ENCODE measurements around the gene ZNF362.
A peak's percentile ranks its signal among the peaks of the same experiment; 100 is the strongest.

Gene ZNF362

DNA sequence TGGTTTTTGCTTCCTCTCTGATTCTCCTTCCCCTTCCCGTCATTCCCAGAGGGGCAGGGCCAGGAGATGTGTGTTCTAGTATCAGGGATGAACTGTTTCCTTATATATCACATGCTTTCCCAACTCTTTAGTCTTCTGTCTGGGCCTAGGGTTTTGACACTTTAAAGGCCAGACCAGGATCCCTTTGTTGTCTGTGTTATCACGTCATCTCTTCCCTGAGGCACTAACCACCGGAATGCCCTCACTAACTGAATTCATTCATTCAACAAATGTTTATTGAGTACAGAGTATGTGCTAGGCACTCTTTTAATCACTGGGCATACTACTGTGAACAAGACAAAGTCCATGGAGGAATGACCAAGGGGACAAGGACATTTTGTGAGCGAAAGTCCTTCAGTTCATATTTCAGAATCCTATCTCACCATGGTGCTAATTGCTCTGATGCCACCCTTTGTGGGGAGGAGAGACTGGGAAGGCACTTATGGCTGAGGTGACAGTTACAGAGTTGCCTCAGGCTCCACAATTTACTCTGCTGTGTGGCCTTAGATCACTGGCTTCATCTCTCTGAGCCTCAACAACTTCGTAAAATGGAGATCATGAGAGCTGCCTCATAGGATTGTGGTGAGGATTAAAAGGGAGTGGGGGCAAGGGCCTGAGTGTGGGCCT, 12.0 kb upstream of the ZNF362 start:
- DNase-seq (ENCODE audit: low read depth in 2 of 2) = no peak

DNA sequence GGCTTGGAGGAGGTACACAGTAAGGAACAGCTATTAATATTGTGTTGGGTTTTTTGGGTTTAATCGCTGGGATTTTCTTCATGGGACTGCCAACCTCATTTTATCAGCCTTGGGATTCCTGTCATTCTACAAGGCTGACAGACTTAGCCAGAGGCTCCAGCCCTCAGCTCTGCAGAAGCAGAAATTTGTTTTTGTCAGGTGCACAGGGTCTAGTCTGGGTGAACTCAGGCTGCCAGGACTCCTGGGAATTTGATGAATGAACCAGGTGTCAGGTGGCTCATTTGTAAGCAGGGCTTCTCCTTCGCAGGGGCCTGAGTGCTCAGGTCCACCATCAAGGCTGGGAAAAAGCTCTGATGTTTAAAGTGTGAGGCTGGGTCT, 11.5 kb upstream of the ZNF362 start:
- DNase-seq (ENCODE audit: low read depth in 2 of 2) = no peak

DNA sequence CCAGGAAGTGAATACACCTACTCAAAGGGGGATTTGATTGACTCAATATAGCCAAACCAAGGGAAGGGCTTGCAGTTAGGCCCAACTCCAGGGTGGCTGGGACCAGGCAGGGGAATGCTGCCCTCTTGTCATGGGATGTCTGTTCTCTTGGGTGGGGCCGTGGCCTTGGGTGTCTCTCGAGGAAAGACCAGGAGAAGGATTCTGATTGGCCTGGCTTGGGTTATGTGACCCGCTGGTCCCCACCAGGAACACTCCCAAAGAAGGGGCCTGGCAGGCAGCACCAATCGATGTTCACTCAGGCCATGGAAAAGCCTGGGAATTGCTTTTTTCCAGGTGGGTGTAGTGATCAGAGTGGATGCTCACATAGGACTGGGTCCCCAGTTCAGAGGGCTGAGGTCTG, 10.1 kb upstream of the ZNF362 start:
- no peak for DNase-seq (ENCODE audit: low read depth in 2 of 2)

DNA sequence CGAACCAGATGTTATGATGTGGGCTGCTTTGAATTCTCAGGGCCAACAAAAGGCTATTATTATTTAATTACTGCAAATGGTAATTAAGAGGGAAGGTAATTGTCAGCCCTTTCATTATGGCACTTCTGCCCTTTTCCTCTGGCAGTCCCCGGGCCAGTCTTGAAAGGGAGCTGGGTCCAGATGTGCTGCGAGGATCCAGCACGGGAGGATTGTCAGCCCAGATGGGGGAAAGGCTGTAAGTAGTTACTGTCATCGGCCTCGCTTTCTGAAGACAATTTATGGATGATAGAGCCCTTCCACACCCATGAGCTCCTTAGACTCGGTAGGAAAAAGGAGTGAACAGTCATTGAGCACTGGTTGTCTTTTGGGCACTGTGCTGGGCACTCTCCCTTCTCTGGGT, 8.7 kb upstream of the ZNF362 start:
- no peak for DNase-seq (ENCODE audit: low read depth in 2 of 2)

DNA sequence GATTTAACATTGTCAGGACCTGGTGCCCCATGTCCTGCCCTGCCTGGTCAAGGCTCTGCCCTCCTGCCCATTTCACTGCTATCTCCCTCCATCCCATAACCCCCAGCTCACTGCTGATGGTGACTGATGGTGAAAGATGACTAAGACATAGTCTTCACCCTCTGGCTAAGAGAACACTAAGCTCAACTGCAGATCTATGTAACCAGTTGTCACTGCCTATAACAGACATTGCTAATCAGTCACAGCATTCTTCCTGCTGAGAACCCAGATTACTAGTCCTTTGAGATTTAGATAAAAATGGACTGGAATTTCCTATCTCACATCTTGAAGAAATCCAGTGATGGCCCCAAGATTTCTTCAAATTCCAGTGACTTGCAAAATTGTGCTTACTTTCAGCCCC, 8.0 kb upstream of the ZNF362 start:
- no peak for DNase-seq (ENCODE audit: low read depth in 2 of 2)

DNA sequence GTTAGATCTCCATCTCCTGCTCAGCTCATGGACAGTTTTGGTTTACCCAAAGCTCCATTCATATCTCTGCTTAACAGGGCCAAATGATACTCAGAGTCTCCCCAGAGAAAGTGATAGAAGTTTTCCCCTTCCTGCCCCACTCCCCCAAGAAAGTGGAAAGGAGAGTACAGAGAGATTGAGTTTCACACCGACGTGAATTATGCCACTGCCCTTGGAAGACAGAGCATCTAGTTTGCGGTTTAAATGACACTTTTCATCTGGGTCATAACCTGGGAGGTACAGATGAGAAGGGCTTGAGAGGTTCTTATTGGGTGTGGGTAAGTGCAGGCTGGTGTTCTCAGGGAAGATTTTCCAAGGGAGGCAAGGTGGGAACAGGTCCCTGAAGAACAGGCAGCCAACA, 6.9 kb upstream of the ZNF362 start:
- DNase-seq (ENCODE audit: low read depth in 2 of 2) = no peak

DNA sequence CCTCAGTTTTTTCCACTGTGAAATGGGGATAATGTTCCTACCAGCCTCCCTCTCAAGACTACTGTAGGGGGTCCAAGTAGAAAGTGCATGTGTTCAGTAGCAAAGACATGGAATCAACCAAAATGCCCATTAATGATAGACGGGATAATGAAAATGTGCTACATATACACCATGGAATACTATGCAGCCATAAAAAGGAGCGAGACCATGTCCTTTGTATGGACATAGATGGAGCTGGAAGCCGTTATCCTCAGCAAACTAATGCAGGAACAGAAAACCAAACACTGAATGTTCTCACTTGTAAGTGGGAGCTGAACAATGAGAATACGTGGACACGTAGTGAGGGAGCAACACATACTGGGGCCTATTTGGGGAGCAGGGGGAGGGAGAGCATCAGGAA, 6.1 kb upstream of the ZNF362 start:
- DNase-seq (ENCODE audit: low read depth in 2 of 2) = no peak

DNA sequence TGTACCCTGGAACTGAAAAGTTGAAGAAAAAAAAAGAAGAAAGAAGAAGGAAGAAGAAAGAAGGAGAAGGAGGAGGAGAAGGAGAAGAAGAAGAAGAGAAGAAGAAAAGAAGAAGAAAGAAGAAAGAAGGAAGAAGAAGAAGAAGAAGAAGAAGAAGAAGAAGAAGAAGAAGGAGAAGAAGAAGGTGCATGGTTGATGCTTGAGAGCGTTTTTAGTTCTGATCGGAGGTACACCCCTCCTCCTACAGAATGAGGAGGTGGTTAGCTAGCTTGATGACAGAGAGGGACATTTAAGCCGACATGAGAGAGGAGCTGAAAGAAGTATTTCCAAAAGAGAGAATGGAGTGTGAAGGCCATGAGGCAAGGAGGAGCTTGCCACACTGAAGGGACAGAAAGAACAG, 5.6 kb upstream of the ZNF362 start:
- no peak for DNase-seq (ENCODE audit: low read depth in 2 of 2)

DNA sequence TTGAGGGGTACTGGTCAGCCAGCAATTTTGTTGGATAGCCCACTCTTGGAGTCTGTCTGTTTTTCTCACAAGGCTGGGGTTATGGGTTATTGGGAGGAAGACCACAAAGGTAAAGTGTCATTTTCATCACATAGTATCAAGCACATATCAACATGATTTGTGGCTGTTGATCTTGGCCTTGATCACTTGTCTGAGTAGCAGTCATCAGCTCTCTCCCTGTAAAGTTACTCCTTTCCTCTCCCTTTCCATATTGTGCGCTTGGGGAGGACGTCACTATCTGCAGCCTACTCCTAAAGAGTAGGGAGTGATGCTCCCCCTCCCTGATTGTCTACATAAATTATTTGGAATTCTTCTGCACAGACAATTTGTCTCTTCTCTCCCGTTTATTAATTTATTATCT, 1.8 kb upstream of the ZNF362 start:
- DNase-seq (ENCODE audit: low read depth in 2 of 2) = no peak

DNA sequence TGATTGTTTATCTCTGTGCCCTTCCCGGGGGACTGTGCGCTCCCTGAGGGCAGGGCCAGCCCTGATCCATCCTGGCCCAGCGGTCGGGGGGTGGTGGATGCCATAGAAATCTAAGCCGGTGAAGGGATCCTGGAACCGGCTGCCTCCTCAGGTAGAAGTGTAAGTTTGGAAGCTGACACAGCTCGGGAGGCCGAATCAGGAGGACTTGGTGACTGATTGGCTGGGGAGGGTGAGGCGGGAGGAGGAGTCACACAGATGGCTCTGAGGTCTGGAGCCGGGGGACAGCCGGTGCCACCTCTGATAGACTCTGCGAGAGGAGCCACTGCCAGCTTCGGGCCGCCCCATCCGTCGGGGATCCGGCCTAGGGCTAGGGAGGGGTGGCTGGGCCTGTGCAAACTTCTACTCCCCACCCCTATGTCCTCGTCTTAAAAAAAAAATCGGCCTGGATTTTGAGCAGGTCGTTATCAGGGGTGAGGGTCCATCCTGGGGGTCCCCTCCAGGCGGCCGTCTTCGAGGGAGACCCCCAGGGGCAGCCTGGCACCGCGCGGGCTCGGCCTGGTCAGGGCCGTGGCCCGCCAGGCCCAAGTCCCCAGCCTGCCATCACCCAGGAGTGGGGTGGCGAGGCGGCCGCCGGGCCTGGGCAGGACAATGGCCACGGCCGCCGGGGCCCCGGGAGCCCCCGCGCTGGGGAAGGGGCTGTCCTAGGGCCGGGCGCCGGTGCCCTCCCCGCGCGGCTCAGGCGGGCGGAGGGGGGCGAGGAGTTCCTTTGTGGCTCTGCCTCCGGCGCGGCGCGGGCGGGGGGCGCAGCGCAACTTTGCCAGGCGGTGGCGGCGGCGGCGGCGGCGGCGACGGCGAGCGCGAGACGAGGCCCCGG, 708 bp upstream of the ZNF362 start:
- peak; percentile 16 to 57 for DNase-seq (ENCODE audit: low read depth in 2 of 2)

DNA sequence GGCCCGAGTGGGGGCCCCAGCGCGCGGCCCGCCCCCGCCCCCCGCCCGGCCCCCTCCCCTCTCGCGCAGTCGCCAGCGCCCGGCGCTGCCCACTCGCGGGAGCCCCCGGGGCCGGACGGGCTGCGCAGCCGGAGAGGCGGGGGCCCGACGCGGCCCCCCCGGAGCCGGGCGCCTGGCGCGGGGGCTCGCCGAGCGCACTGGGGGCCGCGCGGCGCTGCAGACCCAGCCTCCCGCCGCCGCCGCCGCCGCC, 146 bp upstream of the ZNF362 start:
- DNase-seq (ENCODE audit: low read depth in 2 of 2) = no peak

DNA sequence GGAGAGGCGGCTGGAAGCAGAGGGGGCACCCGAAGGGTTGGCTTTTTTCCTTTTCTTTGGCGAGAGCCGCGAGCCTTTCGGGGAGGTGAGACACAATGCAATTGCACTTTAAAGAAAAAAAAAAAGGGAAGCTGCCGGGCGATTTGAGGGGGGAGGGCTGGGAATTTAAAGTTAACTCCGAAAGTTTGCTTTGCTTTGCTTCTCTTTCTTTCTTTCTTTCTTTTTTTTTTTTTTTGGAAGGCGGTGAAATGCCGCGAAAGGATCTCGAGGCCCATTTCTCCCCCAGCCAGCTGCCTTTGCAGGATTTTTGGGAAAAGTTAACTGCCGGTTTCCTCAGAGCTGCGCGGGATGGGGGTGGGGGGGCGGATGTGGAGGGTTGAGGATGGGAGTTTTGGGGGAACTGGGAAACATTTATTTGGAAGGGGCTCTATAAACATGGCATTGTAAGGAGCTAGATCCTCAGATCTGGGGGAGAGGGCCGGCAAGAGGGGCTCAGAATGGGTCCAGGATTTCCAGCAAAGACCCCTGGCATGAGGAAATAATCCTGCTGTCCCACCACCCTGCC, 997 bp downstream of the ZNF362 start:
- no peak for DNase-seq (ENCODE audit: low read depth in 2 of 2)

DNA sequence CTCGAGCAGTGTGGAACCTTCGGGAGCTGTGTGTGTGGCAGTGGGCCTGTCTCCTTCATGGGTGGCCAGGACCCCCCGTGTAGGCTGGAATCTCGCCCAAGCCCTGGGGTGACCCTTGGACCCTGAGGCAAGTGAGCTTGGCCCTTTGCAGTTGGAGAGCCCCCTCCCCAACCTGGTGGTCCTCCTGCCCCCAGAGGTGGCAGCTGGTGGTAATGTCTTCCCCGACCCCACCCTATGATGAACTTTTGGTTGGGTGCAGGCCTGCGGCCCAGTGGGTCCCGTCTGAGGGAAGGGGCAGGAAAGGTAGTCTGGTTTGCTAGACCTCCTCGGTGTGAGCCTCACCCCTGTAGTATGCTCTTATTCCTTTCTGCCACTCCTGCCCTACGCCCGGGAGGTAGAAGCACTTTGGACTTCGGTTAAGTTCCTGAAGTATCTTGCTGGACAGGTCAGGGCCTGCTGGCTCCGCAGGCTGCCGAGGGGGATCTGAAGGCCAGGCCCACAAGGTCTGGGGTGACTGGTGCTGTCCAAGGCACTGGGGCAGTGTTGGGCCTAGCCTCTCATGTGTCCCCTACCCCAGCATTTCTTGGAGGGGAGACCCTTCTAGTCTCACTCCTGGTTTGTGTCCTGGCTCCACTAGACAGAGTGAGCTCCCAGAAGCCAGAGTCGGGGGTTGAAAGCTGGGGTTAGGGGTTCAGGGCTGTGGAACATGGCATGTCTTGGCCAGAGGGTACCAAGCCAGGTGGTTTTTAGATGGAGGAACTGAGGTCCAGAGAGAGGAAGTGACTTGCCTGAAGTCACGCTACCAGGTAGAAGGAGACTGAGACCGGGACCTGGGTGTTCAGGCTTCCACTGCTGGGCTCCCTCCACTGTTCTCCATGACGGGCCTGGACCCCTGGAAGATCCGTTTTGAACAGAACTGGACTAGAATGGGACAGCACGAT, 1.8 kb downstream of the ZNF362 start:
- DNase-seq (ENCODE audit: low read depth in 2 of 2) = no peak

DNA sequence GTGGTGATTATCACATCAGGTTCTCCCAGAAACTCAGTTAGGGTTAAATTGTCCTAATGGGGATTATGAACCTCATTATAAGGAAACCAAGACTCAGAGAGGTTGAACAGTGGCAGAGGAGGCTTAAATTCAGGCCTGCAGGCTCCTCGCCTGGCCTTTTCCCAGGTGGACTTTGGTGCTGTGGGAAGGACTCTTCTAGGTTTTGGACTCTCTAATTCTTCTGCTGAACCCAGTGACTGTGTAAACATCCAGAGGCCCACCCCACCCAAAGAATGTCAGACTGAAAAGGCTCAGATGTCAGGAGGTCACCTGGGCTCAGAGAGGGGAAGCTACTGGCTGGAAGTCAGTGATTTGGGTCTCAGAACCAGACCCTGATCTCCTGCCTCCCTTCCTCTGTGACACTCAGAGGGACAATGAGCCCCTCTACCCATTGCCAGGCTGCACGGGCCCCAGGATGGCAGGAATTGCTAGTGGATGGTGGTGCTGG, 2.5 kb downstream of the ZNF362 start:
- DNase-seq (ENCODE audit: low read depth in 2 of 2) = no peak

DNA sequence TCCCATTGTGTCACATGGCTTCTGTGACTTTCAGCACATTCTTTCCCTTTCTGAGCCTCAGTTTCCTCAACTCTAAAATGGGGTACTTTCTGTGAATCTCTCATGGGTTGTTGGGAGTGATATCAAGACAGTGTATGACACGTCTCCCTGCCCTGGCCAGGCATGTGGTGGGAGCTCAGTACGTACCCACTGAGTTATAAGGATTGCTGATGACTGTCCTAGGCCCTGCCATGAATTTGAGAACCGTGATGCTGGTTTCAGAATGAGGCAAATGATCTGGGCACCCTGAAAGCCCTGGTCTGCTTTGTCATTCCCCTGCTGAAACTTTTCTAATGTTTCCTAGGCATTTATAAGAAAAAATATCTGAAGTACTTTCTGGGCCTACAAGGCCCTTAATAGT, 3.6 kb downstream of the ZNF362 start:
- no peak for DNase-seq (ENCODE audit: low read depth in 2 of 2)

DNA sequence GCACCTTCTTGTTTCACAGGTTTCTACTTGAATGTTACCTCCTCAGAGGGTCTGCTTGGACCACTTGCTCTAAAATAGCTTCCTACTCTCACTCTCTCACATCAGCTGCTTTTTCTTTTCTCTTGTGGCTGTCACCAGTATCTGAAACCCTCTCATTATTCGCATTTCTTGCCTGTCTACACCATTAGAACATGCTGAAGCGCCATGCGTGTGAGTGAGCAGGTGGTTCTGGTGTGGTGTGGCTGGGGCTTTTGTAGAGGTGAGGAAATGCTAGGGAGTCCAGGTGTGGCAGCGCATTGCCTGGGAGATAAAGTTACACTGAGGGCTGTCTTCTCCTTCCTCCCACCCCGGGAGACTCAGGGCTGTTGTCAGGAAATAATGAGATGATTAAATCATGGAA, 4.1 kb downstream of the ZNF362 start:
- no peak for DNase-seq (ENCODE audit: low read depth in 2 of 2)

DNA sequence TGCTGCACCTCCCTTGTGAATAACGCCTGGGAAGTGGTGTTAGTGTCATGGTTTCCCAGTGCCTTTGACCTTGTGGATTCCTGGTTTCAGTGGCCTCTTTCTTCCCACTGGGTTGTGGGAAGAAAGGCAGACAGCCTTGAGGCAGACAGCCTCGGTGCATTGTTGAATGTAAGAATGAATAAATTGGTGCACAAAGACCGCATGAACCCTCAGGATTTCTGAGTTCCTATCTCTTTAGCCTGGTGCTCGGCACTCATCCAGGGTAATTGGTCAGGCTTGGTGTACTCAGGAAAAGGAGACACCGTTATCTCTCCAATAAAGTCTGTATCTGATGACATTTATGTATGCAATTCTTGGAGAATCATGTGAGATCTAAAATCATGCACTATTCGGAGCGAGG, 5.1 kb downstream of the ZNF362 start:
- DNase-seq (ENCODE audit: low read depth in 2 of 2) = no peak

DNA sequence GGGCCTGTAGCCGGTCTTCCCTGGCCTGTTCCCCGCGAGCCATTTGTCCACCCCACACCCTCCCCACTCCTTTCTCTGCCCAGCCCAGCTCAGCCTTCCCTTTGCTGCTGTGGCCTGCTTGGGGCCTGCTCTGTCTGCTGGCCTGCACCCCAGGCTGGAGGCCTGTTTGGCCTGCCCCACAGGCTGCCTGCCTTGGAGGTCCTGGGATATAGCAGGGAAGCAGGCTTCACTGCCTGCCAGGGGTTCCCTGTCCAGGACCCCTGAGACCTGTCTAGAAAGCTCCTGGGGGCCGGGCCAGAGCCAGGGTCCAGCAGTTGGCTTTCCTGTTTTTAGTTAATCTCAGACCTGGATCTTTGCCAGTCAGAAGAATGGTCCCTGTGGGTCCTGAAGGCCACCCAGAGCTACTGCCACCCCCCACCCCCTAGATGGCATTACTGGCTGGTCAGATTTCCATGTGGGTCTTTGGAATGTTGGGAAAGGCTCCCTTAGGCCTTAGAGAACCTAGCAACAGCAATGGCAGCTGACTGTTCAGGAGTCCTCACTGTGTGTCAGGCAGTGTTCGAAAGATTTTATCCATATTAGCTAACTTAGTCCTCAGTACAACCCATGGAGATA, 7.7 kb downstream of the ZNF362 start:
- no peak for DNase-seq (ENCODE audit: low read depth in 2 of 2)

DNA sequence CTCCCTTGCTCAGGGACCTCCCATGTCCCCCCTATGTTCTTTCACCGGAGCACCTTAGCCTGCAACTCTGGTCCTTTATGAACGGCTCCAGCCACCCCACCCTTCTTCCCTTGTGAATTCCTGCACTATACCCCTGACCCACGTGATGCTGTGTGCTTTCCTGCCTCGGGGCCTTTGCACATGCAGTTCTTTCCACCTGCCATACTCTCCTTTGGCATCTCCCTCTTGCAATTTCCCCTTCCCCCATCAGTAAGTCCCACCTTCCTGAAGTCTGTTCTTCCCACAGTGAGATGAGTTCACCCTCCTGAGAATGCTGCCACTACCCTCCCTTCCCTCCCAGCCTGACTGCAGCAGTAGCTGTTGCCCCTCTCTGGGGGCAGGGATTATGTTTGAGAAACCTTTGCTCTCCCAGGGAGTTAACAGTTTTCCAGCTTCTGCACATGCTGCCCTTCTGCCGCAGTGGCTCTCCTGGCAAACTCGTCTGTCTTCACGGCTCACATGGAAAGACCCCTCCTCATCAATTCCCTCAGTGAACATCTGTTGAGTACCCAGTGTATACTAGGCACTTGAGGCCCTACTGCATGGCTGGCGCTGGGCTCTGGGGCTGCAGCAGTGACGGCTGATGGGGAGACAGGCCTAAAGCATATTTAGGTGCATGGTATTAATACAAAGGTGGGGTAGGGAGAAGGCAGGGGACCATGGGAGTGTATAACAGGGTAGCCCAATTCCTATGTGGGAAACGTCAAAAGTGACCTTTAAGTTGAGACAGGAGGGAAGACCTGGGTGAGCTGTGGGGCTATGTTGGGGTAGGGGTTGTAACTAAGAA, 9.7 kb downstream of the ZNF362 start:
- no peak for DNase-seq (ENCODE audit: low read depth in 2 of 2)

DNA sequence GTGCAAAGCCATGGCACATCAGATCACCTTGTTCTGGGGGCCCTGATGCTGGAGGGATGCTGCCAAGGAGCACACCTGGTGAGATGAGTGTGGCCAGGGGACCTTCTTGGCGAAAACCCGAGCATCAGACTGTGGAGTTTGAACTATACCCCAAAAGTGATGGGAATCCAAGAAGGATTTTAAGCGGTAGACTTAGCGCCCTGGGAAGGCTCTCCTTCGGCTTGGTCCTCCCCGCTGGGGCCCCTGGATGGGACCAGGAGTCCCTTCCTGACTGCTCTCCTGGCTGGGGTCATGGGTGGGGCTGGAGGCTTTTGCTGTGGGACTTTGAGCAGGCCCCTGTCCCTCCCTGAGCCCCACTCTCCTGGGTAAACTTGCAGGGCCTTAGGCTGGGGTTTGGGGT, 10.5 kb downstream of the ZNF362 start:
- no peak for DNase-seq (ENCODE audit: low read depth in 2 of 2)
